Measurements from ENCODE around the gene APBA2. TPM values are rescaled to one million over a fixed set of nuclear protein-coding genes. Genes with fewer than 3 reads are reported as not detected.

Gene APBA2
- polyA plus RNA-seq, 1 donor (not counting 4 experiments of a cell fraction or from before 2014, with no cell fraction given) = 5.5 TPM

GRCh38 chr15:29115093-29115991, 229.6 kb downstream of the APBA2 start:
- H3K9me3 ChIP-seq (ENCODE audit: control insufficient read depth, low read depth, low read length) = no peaks in the 10 kb centered on the region
- DNase-seq (ENCODE audit: low read depth, low spot score) = no peak
- FAIRE-seq = no peak
- no peaks in the 10 kb centered on the region for H3K36me3 ChIP-seq (ENCODE audit: control insufficient read depth in 2 of 2, extremely low read depth in 1 of 2, insufficient read depth in 2 of 2, low read length in 2 of 2)
- H2AFZ ChIP-seq (ENCODE audit: control insufficient read depth, low read length) = no peak overlapping the region
- no peaks in the 10 kb centered on the region for H3K4me1 ChIP-seq (ENCODE audit: control insufficient read depth, extremely low read depth, insufficient read depth, low read length)
- dilution Hi-C loops (cut with MboI; ENCODE audit: extremely low pct_ligation_motif_present, low sequenced_read_pairs) = no loop called here
- peaks cover 5% of the 10 kb centered on the region for H3K27me3 ChIP-seq (ENCODE audit: control insufficient read depth, extremely low read depth, insufficient read depth, low read length)
- H3K9me1 ChIP-seq (ENCODE audit: control insufficient read depth, extremely low read depth, insufficient read depth, low read length) = no peaks in the 10 kb centered on the region
- TF ChIP-seq, protein P1, sequence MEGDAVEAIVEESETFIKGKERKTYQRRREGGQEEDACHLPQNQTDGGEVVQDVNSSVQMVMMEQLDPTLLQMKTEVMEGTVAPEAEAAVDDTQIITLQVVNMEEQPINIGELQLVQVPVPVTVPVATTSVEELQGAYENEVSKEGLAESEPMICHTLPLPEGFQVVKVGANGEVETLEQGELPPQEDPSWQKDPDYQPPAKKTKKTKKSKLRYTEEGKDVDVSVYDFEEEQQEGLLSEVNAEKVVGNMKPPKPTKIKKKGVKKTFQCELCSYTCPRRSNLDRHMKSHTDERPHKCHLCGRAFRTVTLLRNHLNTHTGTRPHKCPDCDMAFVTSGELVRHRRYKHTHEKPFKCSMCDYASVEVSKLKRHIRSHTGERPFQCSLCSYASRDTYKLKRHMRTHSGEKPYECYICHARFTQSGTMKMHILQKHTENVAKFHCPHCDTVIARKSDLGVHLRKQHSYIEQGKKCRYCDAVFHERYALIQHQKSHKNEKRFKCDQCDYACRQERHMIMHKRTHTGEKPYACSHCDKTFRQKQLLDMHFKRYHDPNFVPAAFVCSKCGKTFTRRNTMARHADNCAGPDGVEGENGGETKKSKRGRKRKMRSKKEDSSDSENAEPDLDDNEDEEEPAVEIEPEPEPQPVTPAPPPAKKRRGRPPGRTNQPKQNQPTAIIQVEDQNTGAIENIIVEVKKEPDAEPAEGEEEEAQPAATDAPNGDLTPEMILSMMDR (optimal IDR thresholded peaks at IDR 0.05 in 1 of 3, IDR thresholded peaks at IDR 0.05 in 1 of 3, conservative IDR thresholded peaks at IDR 0.05 in 1 of 3; ENCODE audit: extremely low read depth in 1 of 3, insufficient read depth in 2 of 3, low read length in 3 of 3) = peak in 1 of 3 experiments; percentile 36
- no peak for TF ChIP-seq EZH2 (IDR thresholded peaks at IDR 0.05; ENCODE audit: low read length)
- H3K4me2 ChIP-seq (ENCODE audit: control insufficient read depth, extremely low read depth, insufficient read depth, low read depth, low read length) = no peak overlapping the region
- H3K4me3 ChIP-seq (ENCODE audit: control insufficient read depth in 2 of 3, extremely low read depth in 1 of 3, insufficient read depth in 2 of 3, low read depth in 1 of 3, low read length in 3 of 3) = no peak overlapping the region
- no peak overlapping the region for H3K27ac ChIP-seq (ENCODE audit: control insufficient read depth, insufficient read depth, low read length)
- H3K79me2 ChIP-seq (ENCODE audit: control insufficient read depth, insufficient read depth, low read length) = no peaks in the 10 kb centered on the region
- no peaks in the 10 kb centered on the region for H4K20me1 ChIP-seq (ENCODE audit: control insufficient read depth, extremely low read depth, insufficient read depth, low read length)
- H3K9ac ChIP-seq (ENCODE audit: control insufficient read depth, extremely low read depth, insufficient read depth, low read length) = no peak overlapping the region

GRCh38 chr15:29116970-29117700, 231.4 kb downstream of the APBA2 start:
- H3K9me3 ChIP-seq (ENCODE audit: control insufficient read depth, low read depth, low read length) = no peaks in the 10 kb centered on the region

More at GRCh38 chr15:29116970-29117700, 231.4 kb downstream of the APBA2 start:
- Histone ChIP-seq H3K27ac (ENCODE audit: control insufficient read depth, insufficient read depth, low read length) (no peak overlapping the region), H3K4me1 (ENCODE audit: control insufficient read depth, extremely low read depth, insufficient read depth, low read length) (no peaks in the 10 kb centered on the region), H3K4me3 (ENCODE audit: control insufficient read depth in 2 of 3, extremely low read depth in 1 of 3, insufficient read depth in 2 of 3, low read depth in 1 of 3, low read length in 3 of 3) (no peak overlapping the region), H3K27me3 (ENCODE audit: control insufficient read depth, extremely low read depth, insufficient read depth, low read length) (peaks cover 5% of the 10 kb centered on the region), H3K9me1 (ENCODE audit: control insufficient read depth, extremely low read depth, insufficient read depth, low read length) (no peaks in the 10 kb centered on the region), H3K79me2 (ENCODE audit: control insufficient read depth, insufficient read depth, low read length) (no peaks in the 10 kb centered on the region), H3K4me2 (ENCODE audit: control insufficient read depth, extremely low read depth, insufficient read depth, low read depth, low read length) (no peak overlapping the region), H3K36me3 (ENCODE audit: control insufficient read depth in 2 of 2, extremely low read depth in 1 of 2, insufficient read depth in 2 of 2, low read length in 2 of 2) (no peaks in the 10 kb centered on the region), H2AFZ (ENCODE audit: control insufficient read depth, low read length) (no peak overlapping the region), H3K9ac (ENCODE audit: control insufficient read depth, extremely low read depth, insufficient read depth, low read length) (no peak overlapping the region), H4K20me1 (ENCODE audit: control insufficient read depth, extremely low read depth, insufficient read depth, low read length) (no peaks in the 10 kb centered on the region)
- no peak for FAIRE-seq
- no peak for TF ChIP-seq EZH2 (IDR thresholded peaks at IDR 0.05; ENCODE audit: low read length)
- TF ChIP-seq, protein P1 (optimal IDR thresholded peaks at IDR 0.05 in 1 of 3, IDR thresholded peaks at IDR 0.05 in 1 of 3, conservative IDR thresholded peaks at IDR 0.05 in 1 of 3; ENCODE audit: extremely low read depth in 1 of 3, insufficient read depth in 2 of 3, low read length in 3 of 3) = no peak
- no peak for DNase-seq (ENCODE audit: low read depth, low spot score)
- dilution Hi-C loops (cut with MboI; ENCODE audit: extremely low pct_ligation_motif_present, low sequenced_read_pairs) = no loop called here
